PC-9 (cell line): ENCODE data around the gene PRKACB. TPM values are rescaled to one million over a fixed set of nuclear protein-coding genes. Genes with fewer than 3 reads are reported as not detected.

Experiments used
- BruUV-seq: library from RNA; stranded (reverse); fragments of 400-500 nt; replicated peaks from 2 replicates; lab custom pipeline; 2021; lab: Mats Ljungman, UMichigan
- CTCF ChIA-PET: fragments of 300-600 bp; sonication (Branson Sonifier 250); formaldehyde crosslinking; loops from one replicate; lab custom pipeline; 2022; ENCODE audit warnings: antibody characterized with exemption; lab: Charles Lee
- POLR2A ChIA-PET: fragments of 300-600 bp; sonication (Branson Sonifier 250); formaldehyde crosslinking; loops from one replicate; lab custom pipeline; 2022; ENCODE audit warnings: antibody characterized with exemption; ENCODE audit not compliant: unreplicated experiment; lab: Charles Lee
- DNase-seq, 2 experiments: peaks; one replicate each; pipeline versions ENCODE4 v3.0.0 to v3.0.0-alpha.2; 2015 to 2022; ENCODE audit warnings: mixed read lengths in 1 of 2
- H2AFZ ChIP-seq: fragments of 200-600 bp; sonication (generic); 2 replicates; pipeline ENCODE4 v1.8.1; 2017; ENCODE audit warnings: antibody characterized with exemption
- H3F3A ChIP-seq: fragments of 200-600 bp; sonication (generic); 2 replicates; pipeline ENCODE4 v1.8.1; 2017; ENCODE audit warnings: antibody characterized with exemption, mild to moderate bottlenecking, low read depth; ENCODE audit not compliant: insufficient read depth
- H3K27ac ChIP-seq: fragments of 200-600 bp; sonication (generic); 2 replicates; pipeline ENCODE4 v1.6.1; 2016; ENCODE audit warnings: mixed run types
- H3K27me3 ChIP-seq: fragments of 200-600 bp; sonication (generic); 2 replicates; pipeline ENCODE4 v1.6.1; 2016; ENCODE audit warnings: low read depth, mixed run types; ENCODE audit not compliant: insufficient read depth
- H3K36me3 ChIP-seq: fragments of 200-600 bp; sonication (generic); 2 replicates; pipeline ENCODE4 v1.6.1; 2016; ENCODE audit warnings: low read depth, mixed run types
- H3K4me1 ChIP-seq: fragments of 200-600 bp; sonication (generic); replicated peaks from 2 replicates; pipeline ENCODE4 v1.6.1; 2016; ENCODE audit warnings: mixed run types; ENCODE audit not compliant: insufficient read depth
- H3K4me2 ChIP-seq: fragments of 200-600 bp; sonication (generic); 2 replicates; pipeline ENCODE4 v1.6.1; 2017; ENCODE audit warnings: mixed run types
- H3K4me3 ChIP-seq: fragments of 200-600 bp; sonication (generic); 2 replicates; pipeline ENCODE4 v1.6.1; 2016; ENCODE audit warnings: mixed run types
- H3K79me2 ChIP-seq: fragments of 200-600 bp; sonication (generic); 2 replicates; pipeline ENCODE4 v1.6.1; 2017; ENCODE audit warnings: low read depth, mixed run types
- H3K9me2 ChIP-seq: fragments of 200-600 bp; sonication (generic); 2 replicates; pipeline ENCODE4 v1.8.1; 2017; ENCODE audit warnings: mild to moderate bottlenecking; ENCODE audit not compliant: insufficient read depth
- H3K9me3 ChIP-seq: fragments of 200-600 bp; sonication (generic); 2 replicates; pipeline ENCODE4 v1.8.1; 2016; ENCODE audit warnings: low read depth; ENCODE audit not compliant: insufficient read depth
- H4K20me1 ChIP-seq: fragments of 200-600 bp; sonication (generic); 2 replicates; pipeline ENCODE4 v1.8.1; 2017; ENCODE audit not compliant: insufficient read depth
- EZH2 ChIP-seq: fragments of 200-600 bp; sonication (generic); IDR thresholded peaks from 2 replicates; pipeline ENCODE4 v1.8.0; 2017; ENCODE audit warnings: antibody characterized with exemption, low read depth
- intact Hi-C: fragments of 100-400 bp; cut with micrococcal nuclease; formaldehyde crosslinking; loops from one replicate; pipeline ENCODE4 v1.10.0; 2022; ENCODE audit not compliant: unreplicated experiment
- total RNA-seq: library from RNA; stranded (reverse); gene quantifications from 2 replicates; pipeline ENCODE4 v1.2.3, GENCODE V29; 2021
- TF ChIP-seq, protein P1 (sequence below): fragments of 200-600 bp; sonication (generic); conservative IDR thresholded peaks from 2 replicates; pipeline ENCODE4 v1.6.1; 2017; ENCODE audit warnings: mixed run types, antibody characterized with exemption, mild to moderate bottlenecking, moderate library complexity

The PRKACB gene
- total RNA-seq, 1 experiment from 2014 or later: 16.7 TPM

DNA sequence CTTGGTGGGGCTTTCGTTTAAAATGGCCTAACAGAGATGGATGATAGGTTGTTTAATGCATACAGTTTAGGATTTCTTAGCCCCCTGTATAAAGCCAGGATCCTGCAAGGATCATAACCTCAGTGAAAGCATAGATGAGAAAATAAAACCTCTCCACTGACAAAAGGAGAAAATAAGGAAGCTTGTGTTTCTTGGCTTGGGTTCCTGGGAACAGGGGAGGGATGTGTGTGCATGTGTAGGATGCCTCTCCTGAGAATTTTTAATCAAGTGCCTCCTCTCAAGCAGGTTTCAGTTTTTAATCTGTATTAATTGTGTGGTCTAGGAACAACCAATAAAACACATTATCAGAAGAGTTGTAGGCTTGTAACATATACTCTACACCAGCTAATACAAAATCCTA, 26.1 kb downstream of the PRKACB start:
- Histone ChIP-seq H3K9me3 (no peaks in the 10 kb centered on the region; the same call in 1 of the 2 replicates), H3K9me2 (no peaks in the 10 kb centered on the region), H4K20me1 (no peaks in the 10 kb centered on the region), H3F3A (peaks cover 6% of the 10 kb centered on the region; the same call in 1 of the 2 replicates), H3K79me2 (no peaks in the 10 kb centered on the region), H3K36me3 (no peaks in the 10 kb centered on the region), H2AFZ (no peak overlapping the region), H3K4me1 (peaks cover 11% of the 10 kb centered on the region), H3K27ac (no peak overlapping the region), H3K4me3 (no peak overlapping the region), H3K27me3 (no peaks in the 10 kb centered on the region), H3K4me2 (no peak overlapping the region)
- DNase-seq: no peak
- BruUV-seq: no TSS peak
- intact Hi-C loops: loop anchor here (10.0 kb wide), 1 partner anchor 75 kb away; no protein-coding TSS in a partner anchor
- ChIA-PET CTCF (no interaction called here), POLR2A (no interaction called here)
- TF ChIP-seq, protein P1, sequence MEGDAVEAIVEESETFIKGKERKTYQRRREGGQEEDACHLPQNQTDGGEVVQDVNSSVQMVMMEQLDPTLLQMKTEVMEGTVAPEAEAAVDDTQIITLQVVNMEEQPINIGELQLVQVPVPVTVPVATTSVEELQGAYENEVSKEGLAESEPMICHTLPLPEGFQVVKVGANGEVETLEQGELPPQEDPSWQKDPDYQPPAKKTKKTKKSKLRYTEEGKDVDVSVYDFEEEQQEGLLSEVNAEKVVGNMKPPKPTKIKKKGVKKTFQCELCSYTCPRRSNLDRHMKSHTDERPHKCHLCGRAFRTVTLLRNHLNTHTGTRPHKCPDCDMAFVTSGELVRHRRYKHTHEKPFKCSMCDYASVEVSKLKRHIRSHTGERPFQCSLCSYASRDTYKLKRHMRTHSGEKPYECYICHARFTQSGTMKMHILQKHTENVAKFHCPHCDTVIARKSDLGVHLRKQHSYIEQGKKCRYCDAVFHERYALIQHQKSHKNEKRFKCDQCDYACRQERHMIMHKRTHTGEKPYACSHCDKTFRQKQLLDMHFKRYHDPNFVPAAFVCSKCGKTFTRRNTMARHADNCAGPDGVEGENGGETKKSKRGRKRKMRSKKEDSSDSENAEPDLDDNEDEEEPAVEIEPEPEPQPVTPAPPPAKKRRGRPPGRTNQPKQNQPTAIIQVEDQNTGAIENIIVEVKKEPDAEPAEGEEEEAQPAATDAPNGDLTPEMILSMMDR: no peak
- no peak for TF ChIP-seq EZH2

DNA sequence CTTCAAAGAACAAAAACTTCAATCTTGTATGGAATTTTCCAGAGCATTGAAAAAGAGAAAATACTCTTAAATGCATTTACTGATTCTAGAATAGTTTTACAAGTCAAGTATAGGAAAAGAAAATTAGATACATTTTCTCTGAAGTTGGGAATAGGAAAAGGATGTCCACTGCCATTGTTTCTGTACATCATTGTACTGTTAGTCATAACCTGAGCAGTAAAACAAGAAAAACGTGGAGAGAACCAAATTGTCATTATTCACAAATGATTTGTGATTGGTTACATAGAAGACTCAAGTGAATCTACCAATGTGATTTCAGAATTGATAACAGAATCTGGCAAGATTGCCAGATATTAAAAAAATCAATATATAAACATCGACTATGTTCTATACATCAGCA, 27.4 kb downstream of the PRKACB start:
- intact Hi-C loops: loop anchor here (10.0 kb wide), 1 partner anchor 73 kb away; no protein-coding TSS in a partner anchor
- CTCF ChIA-PET: no interaction called here

DNA sequence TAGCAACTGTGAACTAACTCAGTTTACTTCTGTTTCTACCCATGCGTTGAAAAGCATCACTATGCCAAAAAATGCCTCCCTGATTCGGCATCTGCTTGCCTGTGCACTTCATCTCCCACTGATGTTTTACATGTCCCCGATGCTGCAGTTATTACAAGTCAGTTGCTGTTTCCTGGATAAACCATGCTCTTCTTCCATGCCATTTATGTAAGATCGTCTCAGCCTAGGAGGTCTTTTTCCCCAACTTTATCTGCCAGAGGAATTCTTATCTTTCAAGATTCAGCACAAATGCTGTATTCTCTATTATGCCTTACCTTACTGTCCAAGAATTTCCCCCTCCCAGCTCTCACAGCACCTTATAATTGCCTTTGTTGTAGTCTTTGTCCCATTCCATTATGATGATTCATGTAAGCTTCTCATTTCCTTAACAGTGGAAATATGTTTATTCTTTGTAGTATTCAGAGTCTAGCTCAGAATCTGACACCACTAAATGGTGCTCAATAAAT, 30.0 kb downstream of the PRKACB start:
- ChIA-PET POLR2A (interaction anchor here (0.7 kb wide), 2 partner anchors 186 to 241 kb away, joined by 6 to 8 read pairs; no protein-coding TSS in a partner anchor), CTCF (no interaction called here)
- no peak overlapping the region for H3K4me2 ChIP-seq
- intact Hi-C loops: loop anchor here (10.0 kb wide), 1 partner anchor 71 kb away; no protein-coding TSS in a partner anchor
- peaks cover 11% of the 10 kb centered on the region for H3K4me1 ChIP-seq
- no peaks in the 10 kb centered on the region for H4K20me1 ChIP-seq
- no peaks in the 10 kb centered on the region for H3K36me3 ChIP-seq
- H3K4me3 ChIP-seq: no peak overlapping the region
- BruUV-seq: no TSS peak
- H3K79me2 ChIP-seq: no peaks in the 10 kb centered on the region
- DNase-seq: peak; percentile 29 to 84
- no peaks in the 10 kb centered on the region for H3K27me3 ChIP-seq
- H3K9me2 ChIP-seq: no peaks in the 10 kb centered on the region
- H2AFZ ChIP-seq: no peak overlapping the region
- TF ChIP-seq, protein P1: no peak
- TF ChIP-seq EZH2: no peak
- peaks cover 6% of the 10 kb centered on the region; the same call in 1 of the 2 replicates for H3F3A ChIP-seq
- H3K27ac ChIP-seq: peak overlapping the region; percentile 29
- H3K9me3 ChIP-seq: no peaks in the 10 kb centered on the region; the same call in 1 of the 2 replicates

More for the DNA sequence above, 27.4 kb downstream of the PRKACB start:
- Histone ChIP-seq H3K4me1 (peaks cover 11% of the 10 kb centered on the region), H4K20me1 (no peaks in the 10 kb centered on the region), H3K4me2 (no peak overlapping the region), H3K9me3 (no peaks in the 10 kb centered on the region; the same call in 1 of the 2 replicates), H2AFZ (no peak overlapping the region), H3K36me3 (no peaks in the 10 kb centered on the region), H3K9me2 (no peaks in the 10 kb centered on the region), H3K79me2 (no peaks in the 10 kb centered on the region), H3K4me3 (no peak overlapping the region), H3F3A (peaks cover 6% of the 10 kb centered on the region; the same call in 1 of the 2 replicates), H3K27ac (no peak overlapping the region), H3K27me3 (no peaks in the 10 kb centered on the region)
- TF ChIP-seq EZH2: no peak
- TF ChIP-seq, protein P1: no peak
- POLR2A ChIA-PET: no interaction called here
- DNase-seq: no peak
- BruUV-seq: no TSS peak
